NCI-H748 (cell line): ENCODE results near the gene GFOD1.
"Not testable (repeated sequence)": the region's sequence is repeated elsewhere in the genome, so short reads cannot be mapped to it uniquely, and the experiment has no call there.

Source experiments
- DNase-seq: peaks from one replicate; lab custom pipeline; 2025; ENCODE audit not compliant: unreplicated experiment; lab: John Stamatoyannopoulos, UW

The GFOD1 gene

GRCh38 chr6:13407709-13408695, 79.4 kb downstream of the GFOD1 start:
- DNase-seq, result no peak

GRCh38 chr6:13407368-13407708, 80.1 kb downstream of the GFOD1 start:
- no peak for DNase-seq

- DNase-seq, result no peak
Observed at GRCh38 chr6:13406781-13407180, 80.6 kb downstream of the GFOD1 start.

- peak; percentile 37 for DNase-seq
Observed at GRCh38 chr6:13405961-13406477, 81.4 kb downstream of the GFOD1 start.

GRCh38 chr6:13404892-13405254, 82.5 kb downstream of the GFOD1 start:
- no peak for DNase-seq

- no peak for DNase-seq
Observed at GRCh38 chr6:13404228-13404891, 83.0 kb downstream of the GFOD1 start.

GRCh38 chr6:13402711-13403110, 84.7 kb downstream of the GFOD1 start:
- no peak for DNase-seq

- no peak for DNase-seq
Observed at GRCh38 chr6:13400772-13401171, 86.6 kb downstream of the GFOD1 start.

GRCh38 chr6:13398421-13398994, 88.9 kb downstream of the GFOD1 start:
- DNase-seq, result no peak

- no peak for DNase-seq
Observed at GRCh38 chr6:13398069-13398381, 89.4 kb downstream of the GFOD1 start.

GRCh38 chr6:13397359-13398068, 89.9 kb downstream of the GFOD1 start:
- DNase-seq, result no peak

- no peak for DNase-seq
Observed at GRCh38 chr6:13396241-13396792, 91.1 kb downstream of the GFOD1 start.

GRCh38 chr6:13395272-13396237, 91.8 kb downstream of the GFOD1 start:
- DNase-seq, result no peak

- DNase-seq, result no peak
Observed at GRCh38 chr6:13392462-13392861, 94.9 kb downstream of the GFOD1 start.

- no peak for DNase-seq
Observed at GRCh38 chr6:13391537-13391936, 95.9 kb downstream of the GFOD1 start.

GRCh38 chr6:13390658-13391057, 96.7 kb downstream of the GFOD1 start:
- DNase-seq, result no peak

GRCh38 chr6:13389237-13389636, 98.2 kb downstream of the GFOD1 start:
- not testable (repeated sequence) for DNase-seq

- DNase-seq, result not testable (repeated sequence)
Observed at GRCh38 chr6:13388769-13389168, 98.6 kb downstream of the GFOD1 start.

GRCh38 chr6:13384966-13385365, 102.4 kb downstream of the GFOD1 start:
- peak; percentile 75 for DNase-seq

- no peak for DNase-seq
Observed at GRCh38 chr6:13384506-13384905, 102.9 kb downstream of the GFOD1 start.
